Measurements from ENCODE around the gene GIPC3.

GIPC3 gene

GRCh38 chr19:3618144-3618810 lies 33.0 kb downstream of the GIPC3 start (continued):
- TF ChIP-seq ZNF585B (tag by site-specific recombination; IDR thresholded peaks at IDR 0.05) (no peak), RBAK (tag by site-specific recombination; IDR thresholded peaks at IDR 0.05) (no peak), KLF9 (tag by site-specific recombination; IDR thresholded peaks at IDR 0.05; ENCODE audit: low read depth) (no peak), ZNF658 (tag by site-specific recombination; IDR thresholded peaks at IDR 0.05) (no peak), ZNF624 (tag by site-specific recombination; IDR thresholded peaks at IDR 0.05) (no peak), KLF8 (tag by site-specific recombination; IDR thresholded peaks at IDR 0.05) (peak; percentile 22; the same call in 1 of the 2 replicates), ZNF19 (tag by site-specific recombination; IDR thresholded peaks at IDR 0.05; ENCODE audit: low read depth) (no peak), ZNF398 (tag by site-specific recombination; IDR thresholded peaks at IDR 0.05) (no peak), GLI2 (tag by site-specific recombination; IDR thresholded peaks at IDR 0.05; ENCODE audit: borderline replicate concordance, low read depth) (no peak), SALL2 (tag by site-specific recombination; IDR thresholded peaks at IDR 0.05; ENCODE audit: borderline replicate concordance) (no peak), ZNF133 (tag by site-specific recombination; IDR thresholded peaks at IDR 0.05) (no peak), ZNF366 (tag by site-specific recombination; conservative IDR thresholded peaks at IDR 0.05) (no peak), ZNF214 (tag by site-specific recombination; IDR thresholded peaks at IDR 0.05; ENCODE audit: borderline replicate concordance) (no peak)
- TF ChIP-seq, protein P1, sequence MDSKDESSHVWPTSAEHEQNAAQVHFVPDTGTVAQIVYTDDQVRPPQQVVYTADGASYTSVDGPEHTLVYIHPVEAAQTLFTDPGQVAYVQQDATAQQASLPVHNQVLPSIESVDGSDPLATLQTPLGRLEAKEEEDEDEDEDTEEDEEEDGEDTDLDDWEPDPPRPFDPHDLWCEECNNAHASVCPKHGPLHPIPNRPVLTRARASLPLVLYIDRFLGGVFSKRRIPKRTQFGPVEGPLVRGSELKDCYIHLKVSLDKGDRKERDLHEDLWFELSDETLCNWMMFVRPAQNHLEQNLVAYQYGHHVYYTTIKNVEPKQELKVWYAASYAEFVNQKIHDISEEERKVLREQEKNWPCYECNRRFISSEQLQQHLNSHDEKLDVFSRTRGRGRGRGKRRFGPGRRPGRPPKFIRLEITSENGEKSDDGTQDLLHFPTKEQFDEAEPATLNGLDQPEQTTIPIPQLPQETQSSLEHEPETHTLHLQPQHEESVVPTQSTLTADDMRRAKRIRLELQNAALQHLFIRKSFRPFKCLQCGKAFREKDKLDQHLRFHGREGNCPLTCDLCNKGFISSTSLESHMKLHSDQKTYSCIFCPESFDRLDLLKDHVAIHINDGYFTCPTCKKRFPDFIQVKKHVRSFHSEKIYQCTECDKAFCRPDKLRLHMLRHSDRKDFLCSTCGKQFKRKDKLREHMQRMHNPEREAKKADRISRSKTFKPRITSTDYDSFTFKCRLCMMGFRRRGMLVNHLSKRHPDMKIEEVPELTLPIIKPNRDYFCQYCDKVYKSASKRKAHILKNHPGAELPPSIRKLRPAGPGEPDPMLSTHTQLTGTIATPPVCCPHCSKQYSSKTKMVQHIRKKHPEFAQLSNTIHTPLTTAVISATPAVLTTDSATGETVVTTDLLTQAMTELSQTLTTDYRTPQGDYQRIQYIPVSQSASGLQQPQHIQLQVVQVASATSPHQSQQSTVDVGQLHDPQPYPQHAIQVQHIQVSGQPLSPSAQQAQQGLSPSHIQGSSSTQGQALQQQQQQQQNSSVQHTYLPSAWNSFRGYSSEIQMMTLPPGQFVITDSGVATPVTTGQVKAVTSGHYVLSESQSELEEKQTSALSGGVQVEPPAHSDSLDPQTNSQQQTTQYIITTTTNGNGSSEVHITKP (tag by site-specific recombination; IDR thresholded peaks at IDR 0.05) = no peak
- TF ChIP-seq, protein P2, sequence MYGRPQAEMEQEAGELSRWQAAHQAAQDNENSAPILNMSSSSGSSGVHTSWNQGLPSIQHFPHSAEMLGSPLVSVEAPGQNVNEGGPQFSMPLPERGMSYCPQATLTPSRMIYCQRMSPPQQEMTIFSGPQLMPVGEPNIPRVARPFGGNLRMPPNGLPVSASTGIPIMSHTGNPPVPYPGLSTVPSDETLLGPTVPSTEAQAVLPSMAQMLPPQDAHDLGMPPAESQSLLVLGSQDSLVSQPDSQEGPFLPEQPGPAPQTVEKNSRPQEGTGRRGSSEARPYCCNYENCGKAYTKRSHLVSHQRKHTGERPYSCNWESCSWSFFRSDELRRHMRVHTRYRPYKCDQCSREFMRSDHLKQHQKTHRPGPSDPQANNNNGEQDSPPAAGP (tag by site-specific recombination; IDR thresholded peaks at IDR 0.05) = 0 out of 2 replicates have a peak, but pooled peaks have one; percentile 44
- TF ChIP-seq, protein P3, sequence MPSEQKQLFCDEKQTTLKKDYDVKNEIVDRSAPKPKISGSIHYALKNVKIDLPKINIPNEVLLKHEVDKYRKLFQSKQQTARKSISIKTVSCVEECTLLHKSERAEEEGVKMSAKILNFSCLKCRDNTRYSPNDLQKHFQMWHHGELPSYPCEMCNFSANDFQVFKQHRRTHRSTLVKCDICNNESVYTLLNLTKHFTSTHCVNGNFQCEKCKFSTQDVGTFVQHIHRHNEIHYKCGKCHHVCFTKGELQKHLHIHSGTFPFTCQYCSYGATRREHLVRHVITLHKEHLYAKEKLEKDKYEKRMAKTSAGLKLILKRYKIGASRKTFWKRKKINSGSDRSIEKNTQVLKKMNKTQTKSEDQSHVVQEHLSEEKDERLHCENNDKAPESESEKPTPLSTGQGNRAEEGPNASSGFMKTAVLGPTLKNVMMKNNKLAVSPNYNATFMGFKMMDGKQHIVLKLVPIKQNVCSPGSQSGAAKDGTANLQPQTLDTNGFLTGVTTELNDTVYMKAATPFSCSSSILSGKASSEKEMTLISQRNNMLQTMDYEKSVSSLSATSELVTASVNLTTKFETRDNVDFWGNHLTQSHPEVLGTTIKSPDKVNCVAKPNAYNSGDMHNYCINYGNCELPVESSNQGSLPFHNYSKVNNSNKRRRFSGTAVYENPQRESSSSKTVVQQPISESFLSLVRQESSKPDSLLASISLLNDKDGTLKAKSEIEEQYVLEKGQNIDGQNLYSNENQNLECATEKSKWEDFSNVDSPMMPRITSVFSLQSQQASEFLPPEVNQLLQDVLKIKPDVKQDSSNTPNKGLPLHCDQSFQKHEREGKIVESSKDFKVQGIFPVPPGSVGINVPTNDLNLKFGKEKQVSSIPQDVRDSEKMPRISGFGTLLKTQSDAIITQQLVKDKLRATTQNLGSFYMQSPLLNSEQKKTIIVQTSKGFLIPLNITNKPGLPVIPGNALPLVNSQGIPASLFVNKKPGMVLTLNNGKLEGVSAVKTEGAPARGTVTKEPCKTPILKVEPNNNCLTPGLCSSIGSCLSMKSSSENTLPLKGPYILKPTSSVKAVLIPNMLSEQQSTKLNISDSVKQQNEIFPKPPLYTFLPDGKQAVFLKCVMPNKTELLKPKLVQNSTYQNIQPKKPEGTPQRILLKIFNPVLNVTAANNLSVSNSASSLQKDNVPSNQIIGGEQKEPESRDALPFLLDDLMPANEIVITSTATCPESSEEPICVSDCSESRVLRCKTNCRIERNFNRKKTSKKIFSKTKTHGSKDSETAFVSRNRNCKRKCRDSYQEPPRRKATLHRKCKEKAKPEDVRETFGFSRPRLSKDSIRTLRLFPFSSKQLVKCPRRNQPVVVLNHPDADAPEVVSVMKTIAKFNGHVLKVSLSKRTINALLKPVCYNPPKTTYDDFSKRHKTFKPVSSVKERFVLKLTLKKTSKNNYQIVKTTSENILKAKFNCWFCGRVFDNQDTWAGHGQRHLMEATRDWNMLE (tag by site-specific recombination; conservative IDR thresholded peaks at IDR 0.05; ENCODE audit: low read depth) = no peak
